Measurements from ENCODE around the gene ZNRD2.

ZNRD2 gene

GRCh38 chr11:65606876-65607613, 36.8 kb downstream of the ZNRD2 start:
- Mint-ChIP-seq H3K27ac (no peak overlapping the region), H3K36me3 (peaks cover 53 to 72% of the 10 kb centered on the region in 2 donors), H3K9me3 (no peaks in the 10 kb centered on the region), H3K4me3 (no peak overlapping the region), H3K4me1 (peaks cover 36 to 48% of the 10 kb centered on the region in 2 donors), H3K27me3 (no peaks in the 10 kb centered on the region)
- ATAC-seq (replicated peaks) = peak in 1 of 2 donors; percentile 46
- DNase-seq = no peak

- no peak for ATAC-seq (replicated peaks)
- no peaks in the 10 kb centered on the region for H3K27me3 Mint-ChIP-seq
- no peak overlapping the region for H3K4me3 Mint-ChIP-seq
Measured at GRCh38 chr11:65607614-65608426, 37.5 kb downstream of the ZNRD2 start.

GRCh38 chr11:65609229-65609628, 39.0 kb downstream of the ZNRD2 start:
- DNase-seq (no peak), ATAC-seq (replicated peaks) (no peak)
- Mint-ChIP-seq H3K9me3 (no peaks in the 10 kb centered on the region), H3K36me3 (peaks cover 42 to 73% of the 10 kb centered on the region in 2 donors), H3K4me1 (peaks cover 41 to 48% of the 10 kb centered on the region in 2 donors), H3K27ac (peak overlapping the region; percentile 9), H3K27me3 (no peaks in the 10 kb centered on the region), H3K4me3 (no peak overlapping the region)

More at GRCh38 chr11:65607614-65608426, 37.5 kb downstream of the ZNRD2 start:
- Mint-ChIP-seq H3K4me1 (peaks cover 43 to 52% of the 10 kb centered on the region in 2 donors), H3K27ac (peak overlapping the region; percentile 20), H3K9me3 (no peaks in the 10 kb centered on the region), H3K36me3 (peaks cover 53 to 72% of the 10 kb centered on the region in 2 donors)
- DNase-seq = no peak

GRCh38 chr11:65609665-65610064, 39.4 kb downstream of the ZNRD2 start:
- Mint-ChIP-seq H3K27me3 (no peaks in the 10 kb centered on the region), H3K27ac (peak overlapping the region; percentile 94), H3K4me1 (peaks cover 41 to 48% of the 10 kb centered on the region in 2 donors), H3K36me3 (peaks cover 41 to 71% of the 10 kb centered on the region in 2 donors), H3K4me3 (no peak overlapping the region), H3K9me3 (no peaks in the 10 kb centered on the region)
- no peak for ATAC-seq (replicated peaks)
- DNase-seq = no peak

- H3K27me3 Mint-ChIP-seq = no peaks in the 10 kb centered on the region
- peak overlapping the region in 1 of 2 donors; percentile 80 for H3K4me3 Mint-ChIP-seq
- H3K27ac Mint-ChIP-seq = peak overlapping the region; percentile 94
- no peak for ATAC-seq (replicated peaks)
- peaks cover 38 to 63% of the 10 kb centered on the region in 2 donors for H3K36me3 Mint-ChIP-seq
- no peak for DNase-seq
- peaks cover 41 to 48% of the 10 kb centered on the region in 2 donors for H3K4me1 Mint-ChIP-seq
- H3K9me3 Mint-ChIP-seq = no peaks in the 10 kb centered on the region
Measured at GRCh38 chr11:65610404-65610803, 40.1 kb downstream of the ZNRD2 start.

- H3K4me3 Mint-ChIP-seq = peak overlapping the region; percentile 80 to 90
- peaks cover 39 to 49% of the 10 kb centered on the region in 2 donors for H3K4me1 Mint-ChIP-seq
- H3K36me3 Mint-ChIP-seq = peaks cover 35 to 59% of the 10 kb centered on the region in 2 donors
- H3K27me3 Mint-ChIP-seq = no peaks in the 10 kb centered on the region
- H3K27ac Mint-ChIP-seq = peak overlapping the region; percentile 94
- H3K9me3 Mint-ChIP-seq = no peaks in the 10 kb centered on the region
- ATAC-seq (replicated peaks) = no peak
- no peak for DNase-seq
Measured at GRCh38 chr11:65611028-65611757, 40.9 kb downstream of the ZNRD2 start.

- ATAC-seq (replicated peaks) (no peak), DNase-seq (no peak)
- peaks cover 42 to 57% of the 10 kb centered on the region in 2 donors for H3K4me1 Mint-ChIP-seq
- H3K27ac Mint-ChIP-seq = peak overlapping the region; percentile 93
- H3K36me3 Mint-ChIP-seq = peaks cover 37 to 59% of the 10 kb centered on the region in 2 donors
- H3K9me3 Mint-ChIP-seq = no peaks in the 10 kb centered on the region
- H3K4me3 Mint-ChIP-seq = peak overlapping the region; percentile 85 to 90
- no peaks in the 10 kb centered on the region for H3K27me3 Mint-ChIP-seq
Measured at GRCh38 chr11:65611758-65612603, 41.7 kb downstream of the ZNRD2 start.

GRCh38 chr11:65612691-65613090, 42.4 kb downstream of the ZNRD2 start:
- DNase-seq = no peak
- peaks cover 37 to 61% of the 10 kb centered on the region in 2 donors for H3K36me3 Mint-ChIP-seq
- H3K4me1 Mint-ChIP-seq = peaks cover 45 to 64% of the 10 kb centered on the region in 2 donors
- no peaks in the 10 kb centered on the region for H3K9me3 Mint-ChIP-seq
- peak overlapping the region; percentile 85 to 90 for H3K4me3 Mint-ChIP-seq
- no peaks in the 10 kb centered on the region for H3K27me3 Mint-ChIP-seq
- H3K27ac Mint-ChIP-seq = peak overlapping the region; percentile 93
- no peak for ATAC-seq (replicated peaks)

- no peaks in the 10 kb centered on the region for H3K27me3 Mint-ChIP-seq
- peaks cover 37 to 61% of the 10 kb centered on the region in 2 donors for H3K36me3 Mint-ChIP-seq
- H3K9me3 Mint-ChIP-seq = no peaks in the 10 kb centered on the region
- H3K27ac Mint-ChIP-seq = peak overlapping the region; percentile 90
- ATAC-seq (replicated peaks) = no peak
- DNase-seq = no peak
- peak overlapping the region; percentile 85 to 90 for H3K4me3 Mint-ChIP-seq
- peaks cover 45 to 67% of the 10 kb centered on the region in 2 donors for H3K4me1 Mint-ChIP-seq
Measured at GRCh38 chr11:65613091-65613928, 43.0 kb downstream of the ZNRD2 start.

GRCh38 chr11:65615229-65615949, 45.1 kb downstream of the ZNRD2 start, which contains the start of gene PCNX3:
Gene PCNX3 (plus strand): TSS chr11:65615776. CDS start chr11:65616312, 536 bp downstream.
- Mint-ChIP-seq H3K36me3 (peaks cover 35 to 62% of the 10 kb centered on the region in 2 donors), H3K27ac (peak within 1 kb of the TSS; percentile 98), H3K4me1 (peaks cover 33 to 58% of the 10 kb centered on the region in 2 donors), H3K4me3 (peak within 1 kb of the TSS; percentile 85 to 90), H3K27me3 (no peaks in the 10 kb centered on the region), H3K9me3 (no peaks in the 10 kb centered on the region)
- DNase-seq = peak; percentile 100
- ATAC-seq (replicated peaks) = peak; percentile 85 to 87

GRCh38 chr11:65615950-65616574, 45.8 kb downstream of the ZNRD2 start:
- Mint-ChIP-seq H3K27me3 (no peaks in the 10 kb centered on the region), H3K4me3 (peak overlapping the region; percentile 85 to 90), H3K4me1 (peaks cover 27 to 51% of the 10 kb centered on the region in 2 donors), H3K9me3 (no peaks in the 10 kb centered on the region), H3K27ac (peak overlapping the region; percentile 98), H3K36me3 (peaks cover 30 to 57% of the 10 kb centered on the region in 2 donors)
- DNase-seq = no peak
- ATAC-seq (replicated peaks) = peak; percentile 2 to 6

GRCh38 chr11:65616575-65617001, 46.3 kb downstream of the ZNRD2 start:
- no peaks in the 10 kb centered on the region for H3K27me3 Mint-ChIP-seq

More at GRCh38 chr11:65616575-65617001, 46.3 kb downstream of the ZNRD2 start:
- H3K9me3 Mint-ChIP-seq = no peaks in the 10 kb centered on the region
- peak overlapping the region; percentile 85 to 90 for H3K4me3 Mint-ChIP-seq
- peaks cover 26 to 56% of the 10 kb centered on the region in 2 donors for H3K36me3 Mint-ChIP-seq
- DNase-seq = no peak
- H3K4me1 Mint-ChIP-seq = peaks cover 22 to 48% of the 10 kb centered on the region in 2 donors
- peak overlapping the region; percentile 93 for H3K27ac Mint-ChIP-seq
- no peak for ATAC-seq (replicated peaks)
